Epithelial cell of esophagus (primary cell): Measurements from ENCODE around the gene GNG12.

Experiments used
- DNase-seq: peaks from one replicate; pipeline ENCODE4 v3.0.0; 2010; ENCODE audit warnings: low read depth
- H3K4me3 ChIP-seq: 2 replicates; pipeline ENCODE4 v1.5.1; 2011; ENCODE audit warnings: mild to moderate bottlenecking, low read length, control low read depth
- CTCF ChIP-seq: IDR thresholded peaks from 2 replicates; pipeline ENCODE4 v1.5.1; 2011; ENCODE audit warnings: low read depth, mild to moderate bottlenecking, low read length, control low read depth, inconsistent platforms; ENCODE audit not compliant: insufficient read depth; ENCODE audit errors: missing control alignments

The GNG12 gene

GRCh38 chr1:67722292-67722944 lies 110.8 kb downstream of the GNG12 start:
- no peak for TF ChIP-seq CTCF
- H3K4me3 ChIP-seq, result no peak overlapping the region
- no peak for DNase-seq

GRCh38 chr1:67721650-67722291 lies 111.5 kb downstream of the GNG12 start:
- no peak for DNase-seq
- H3K4me3 ChIP-seq, result no peak overlapping the region
- no peak for TF ChIP-seq CTCF

- TF ChIP-seq CTCF, result no peak
- H3K4me3 ChIP-seq, result no peak overlapping the region
Measured at GRCh38 chr1:67721112-67721511, 112.2 kb downstream of the GNG12 start.

GRCh38 chr1:67719329-67720196 lies 113.7 kb downstream of the GNG12 start:
- DNase-seq, result no peak
- TF ChIP-seq CTCF, result no peak
- no peak overlapping the region for H3K4me3 ChIP-seq

More at GRCh38 chr1:67721112-67721511, 112.2 kb downstream of the GNG12 start:
- no peak for DNase-seq

GRCh38 chr1:67717876-67718275 lies 115.4 kb downstream of the GNG12 start:
- DNase-seq, result peak; percentile 86
- TF ChIP-seq CTCF, result no peak
- H3K4me3 ChIP-seq, result no peak overlapping the region

- peak; percentile 96 for DNase-seq
- no peak for TF ChIP-seq CTCF
- no peak overlapping the region for H3K4me3 ChIP-seq
Measured at GRCh38 chr1:67716800-67717199, 116.5 kb downstream of the GNG12 start.
